ENCODE results near the gene MCM10. TPM values are rescaled to one million over a fixed set of nuclear protein-coding genes. Genes with fewer than 3 reads are reported as not detected.

Gene MCM10
- total and polyA plus RNA-seq, 2 of the 8 experiments (the other 6 are each of a cell fraction or from before 2014, with no cell fraction given), result 9.8 to 60.3 TPM

DNA sequence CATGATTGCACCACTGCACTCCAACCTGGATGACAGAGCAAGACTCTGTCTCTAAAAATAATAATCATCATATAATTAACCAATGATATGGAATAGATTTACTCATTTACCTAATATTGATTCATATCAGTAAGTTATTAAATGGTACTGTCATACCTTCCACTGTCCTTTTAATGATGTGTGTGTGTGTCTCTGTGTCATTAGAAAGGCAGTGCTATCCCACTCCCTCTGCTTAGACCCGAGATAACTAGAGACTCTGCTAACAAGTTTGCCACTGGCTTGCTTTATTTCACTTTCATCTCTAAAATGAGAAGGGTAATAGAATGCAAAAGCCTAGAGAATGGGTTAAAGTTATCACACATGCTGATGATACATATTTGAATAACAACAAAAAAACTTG lies 21.1 kb downstream of the MCM10 start:
- Histone ChIP-seq H2BK120ac (replicated peaks; ENCODE audit: low read depth, low read length) (no peak overlapping the region), H2AK5ac (ENCODE audit: low read depth, low read length) (no peak overlapping the region), H3K79me2 (ENCODE audit: control insufficient read depth in 1 of 2, insufficient read depth in 2 of 2, low read length in 2 of 2) (no peaks in the 10 kb centered on the region), H3K27me3 (replicated peaks in 1 of 4; ENCODE audit: control insufficient read depth in 3 of 4, extremely low read depth in 1 of 4, insufficient read depth in 3 of 4, low read length in 3 of 4) (no peaks in the 10 kb centered on the region), H3K23ac (ENCODE audit: insufficient read length) (no peak overlapping the region), H3K4me2 (ENCODE audit: insufficient read depth in 1 of 2, low read depth in 2 of 2, low read length in 2 of 2) (no peak overlapping the region), H4K91ac (replicated peaks; ENCODE audit: insufficient read length, low read length) (no peak overlapping the region), H2BK5ac (ENCODE audit: low read depth, low read length) (no peak overlapping the region), H3K14ac (ENCODE audit: insufficient read length) (no peak overlapping the region), H3K36me3 (ENCODE audit: control insufficient read depth in 2 of 4, insufficient read depth in 4 of 4, low read length in 3 of 4) (peaks cover 40 to 92% (median 75%) of the 10 kb centered on the region in 4 experiments), H3K27ac (ENCODE audit: low read depth, low read length) (no peak overlapping the region), H2BK15ac (ENCODE audit: low read length) (no peak overlapping the region), H3K9me3 (ENCODE audit: insufficient read depth in 2 of 2, low read depth in 1 of 2, low read length in 1 of 2) (no peaks in the 10 kb centered on the region), H3K9ac (replicated peaks in 1 of 4; ENCODE audit: extremely low read depth in 1 of 4, low read depth in 3 of 4, low read length in 3 of 4) (no peak overlapping the region), H4K5ac (ENCODE audit: insufficient read length, low read depth, low read length) (no peak overlapping the region), H2BK12ac (ENCODE audit: low read depth, low read length) (no peak overlapping the region), H3K4me1 (replicated peaks in 1 of 4; ENCODE audit: control insufficient read depth in 3 of 4, insufficient read depth in 4 of 4, low read length in 3 of 4) (no peaks in the 10 kb centered on the region), H3K56ac (replicated peaks; ENCODE audit: insufficient read length, low read depth, low read length) (no peak overlapping the region), H3K4me3 (ENCODE audit: extremely low read depth in 1 of 4, insufficient read depth in 2 of 4, low read depth in 3 of 4, low read length in 4 of 4) (no peak overlapping the region), H3K4ac (replicated peaks; ENCODE audit: insufficient read length, low read depth, low read length) (no peak overlapping the region), H3K23me2 (ENCODE audit: low read depth, low read length) (no peaks in the 10 kb centered on the region), H3K79me1 (ENCODE audit: low read depth, low read length) (no peaks in the 10 kb centered on the region; the same call in 1 of the 2 replicates), H2AFZ (ENCODE audit: low read length) (no peak overlapping the region), H4K20me1 (replicated peaks in 1 of 2; ENCODE audit: control insufficient read depth in 1 of 2, insufficient read depth in 2 of 2, low read length in 2 of 2) (peaks cover 2 to 3% of the 10 kb centered on the region in 2 experiments), H3K18ac (ENCODE audit: extremely low read depth, low read length) (no peak overlapping the region), H2BK20ac (ENCODE audit: low read length) (no peak overlapping the region), H4K8ac (ENCODE audit: extremely low read depth, insufficient read depth, low read length) (no peak overlapping the region)
- no peak for DNase-seq (ENCODE audit: low read depth in 1 of 2, low spot score in 2 of 2)
- no peak for FAIRE-seq
- POLR2A ChIA-PET (ENCODE audit: partially characterized antibody), result interaction anchor here (1.2 to 1.4 kb wide), 2 partner anchors 11 kb away, joined by 3 to 5 read pairs; no protein-coding TSS in a partner anchor
- 86% methylated on average over 1 of the region's 1 CpG; no CpG with 5 or more reads in 1 of the 2 experiments for WGBS, 2 experiments (ENCODE audit: extremely low coverage in 1 of 2, insufficient coverage in 1 of 2, insufficient read length in 1 of 2, insufficient replicate concordance in 2 of 2, low coverage in 1 of 2, low lambda C conversion rate in 2 of 2, missing lambda C conversion rate in 1 of 2)
- TF ChIP-seq YY1 (IDR thresholded peaks at IDR 0.05; ENCODE audit: low read depth, low read length) (no peak), TCF12 (IDR thresholded peaks at IDR 0.05; ENCODE audit: low read depth, low read length) (no peak), SP2 (IDR thresholded peaks at IDR 0.05; ENCODE audit: low read length) (no peak), BCL11A (IDR thresholded peaks at IDR 0.05; ENCODE audit: low read depth in 2 of 2, low read length in 2 of 2) (no peak), SIRT6 (IDR thresholded peaks at IDR 0.05; ENCODE audit: low read length) (no peak), EGR1 (IDR thresholded peaks at IDR 0.05; ENCODE audit: borderline replicate concordance, low read depth, low read length) (no peak), POLR2A (IDR thresholded peaks at IDR 0.05; ENCODE audit: control extremely low read depth in 1 of 2, low read depth in 2 of 2, low read length in 2 of 2) (no peak)
- TF ChIP-seq, protein P1, sequence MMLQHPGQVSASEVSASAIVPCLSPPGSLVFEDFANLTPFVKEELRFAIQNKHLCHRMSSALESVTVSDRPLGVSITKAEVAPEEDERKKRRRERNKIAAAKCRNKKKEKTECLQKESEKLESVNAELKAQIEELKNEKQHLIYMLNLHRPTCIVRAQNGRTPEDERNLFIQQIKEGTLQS (IDR thresholded peaks at IDR 0.05; ENCODE audit: insufficient read depth, low read depth, low read length), result no peak
- CTCF ChIA-PET (ENCODE audit: partially characterized antibody), result interaction anchor here (1.5 to 1.8 kb wide), 2 partner anchors 12 to 24 kb away, joined by 4 to 5 read pairs; no protein-coding TSS in a partner anchor

All from H1 (cell line).